Parietal lobe (tissue), 2 donors: ENCODE measurements around the gene IL7R. TPM values are rescaled to one million over a fixed set of nuclear protein-coding genes. Genes with fewer than 3 reads are reported as not detected.

Source experiments
- small RNA-seq: library from RNA; depleted of rRNA; stranded (forward); fragments of <200 nt; gene quantifications from one replicate; pipeline ENCODE3, GENCODE V24; 2014; ENCODE audit warnings: low replicate concordance
- total RNA-seq: library from RNA; depleted of rRNA; stranded (reverse); fragments of >200 nt; gene quantifications from one replicate; pipeline ENCODE4 v1.2.3, GENCODE V29; 2014

The IL7R gene
- 0.63 TPM for total RNA-seq

GRCh38 chr5:35856765-35857351, at the start of gene IL7R:
TSS of gene IL7R (plus strand) at chr5:35856891. CDS start at chr5:35856978, 87 bp downstream.

Small RNA genes within 50 kb of the gene (small RNA-seq; reads per million reads assigned to genes)
- gene AC112204.1, result not detected

Other genes with a start within 250 kb of the IL7R start
- 22.5 TPM for gene SPEF2, start 239.0 kb upstream of the IL7R start, total RNA-seq
- gene CAPSL, start 81.7 kb downstream of the IL7R start, total RNA-seq, result not detected
- not detected for gene UGT3A1, start 134.5 kb downstream of the IL7R start, total RNA-seq
- not detected for gene UGT3A2, start 210.0 kb downstream of the IL7R start, total RNA-seq